ENCODE data around the gene BPIFB2. TPM values are rescaled to one million over a fixed set of nuclear protein-coding genes. Genes with fewer than 3 reads are reported as not detected.

The BPIFB2 gene
- total and polyA plus RNA-seq, 10 of the 15 experiments (the other 5 are each of a cell fraction or from before 2014, with no cell fraction given): not detected

DNA sequence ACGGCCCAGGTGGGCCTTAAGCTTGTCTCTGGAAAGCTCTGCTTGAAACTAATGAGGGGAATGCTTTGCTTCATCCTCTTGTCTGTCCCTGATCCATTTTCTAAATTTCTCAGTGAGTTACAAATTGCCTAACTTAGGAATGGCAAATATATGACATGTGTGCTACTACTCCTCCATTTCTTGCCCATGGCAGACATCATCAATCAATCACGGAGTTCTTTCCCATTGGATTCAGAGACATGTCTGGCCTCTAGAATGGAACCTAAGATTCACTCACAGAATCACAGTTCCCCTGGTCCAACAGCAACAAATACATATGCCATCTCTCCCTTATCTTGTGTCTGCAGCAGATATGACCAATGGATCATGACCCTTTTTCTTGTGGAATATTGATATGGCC is 65.3 kb downstream of the BPIFB2 start:
- no peak overlapping the region for H3K9ac ChIP-seq (ENCODE audit: control insufficient read depth, insufficient read depth, low read length)
- ATAC-seq (no peak), DNase-seq (ENCODE audit: low read depth, low spot score) (no peak), FAIRE-seq (no peak)
- ChIA-PET POLR2A (no interaction called here), CTCF (no interaction called here), RAD21 (ENCODE audit: unreplicated experiment) (no interaction called here), SMC1A (ENCODE audit: uncharacterized antibody, unreplicated experiment) (no interaction called here)
- no peaks in the 10 kb centered on the region for H4K20me1 ChIP-seq (ENCODE audit: control insufficient read depth, insufficient read depth)
- no peaks in the 10 kb centered on the region; a peak in 1 of 4 replicates for H3K27me3 ChIP-seq (replicated peaks in 1 of 2; ENCODE audit: control insufficient read depth in 2 of 2, insufficient read depth in 2 of 2, low read length in 1 of 2)
- H3K4me3 ChIP-seq: no peak overlapping the region
- H3K79me2 ChIP-seq (ENCODE audit: control insufficient read depth, insufficient read depth, low read length): no peaks in the 10 kb centered on the region
- H3K27ac ChIP-seq (ENCODE audit: control insufficient read depth, insufficient read depth): no peak overlapping the region
- intact Hi-C loops (cut with micrococcal nuclease; ENCODE audit: unreplicated experiment): no loop called here
- H2AFZ ChIP-seq (ENCODE audit: control insufficient read depth, low read depth, low read length): no peak overlapping the region
- H3K4me1 ChIP-seq (ENCODE audit: control insufficient read depth, insufficient read depth, low read length): no peaks in the 10 kb centered on the region
- in situ Hi-C loops (cut with MboI): no loop called here
- no TSS peak for BruUV-seq (replicated peaks)
- H3K9me3 ChIP-seq (replicated peaks; ENCODE audit: control insufficient read depth, insufficient read depth, low read length): no peaks in the 10 kb centered on the region
- H3K36me3 ChIP-seq (ENCODE audit: control insufficient read depth in 2 of 2, insufficient read depth in 2 of 2, low read length in 1 of 2): no peaks in the 10 kb centered on the region
- 19% methylated on average over 2 of the region's 2 CpGs for WGBS (ENCODE audit: insufficient coverage, insufficient replicate concordance, low lambda C conversion rate, missing lambda C conversion rate)
- H3K4me2 ChIP-seq (ENCODE audit: control insufficient read depth, insufficient read depth): no peak overlapping the region
- TF ChIP-seq CBFB (IDR thresholded peaks at IDR 0.05; ENCODE audit: low read depth) (no peak), DPF2 (IDR thresholded peaks at IDR 0.05) (no peak), ZNF217 (IDR thresholded peaks at IDR 0.05) (no peak), CREB1 (IDR thresholded peaks at IDR 0.05; ENCODE audit: low read depth) (no peak), ZNF384 (IDR thresholded peaks at IDR 0.05; ENCODE audit: borderline replicate concordance, low read depth, low read length) (no peak), MEF2A (IDR thresholded peaks at IDR 0.05; ENCODE audit: insufficient read depth, low read depth, low read length) (no peak), IKZF2 (IDR thresholded peaks at IDR 0.05) (no peak), CEBPB (IDR thresholded peaks at IDR 0.05; ENCODE audit: borderline replicate concordance in 1 of 2, low read depth in 2 of 2, low read length in 2 of 2) (no peak), HDAC6 (IDR thresholded peaks at IDR 0.05; ENCODE audit: unreplicated experiment) (no peak), NR2F1 (conservative IDR thresholded peaks at IDR 0.05) (no peak), GATAD2B (conservative IDR thresholded peaks at IDR 0.05; ENCODE audit: low read depth) (no peak), NFYA (IDR thresholded peaks at IDR 0.05; ENCODE audit: borderline replicate concordance, low read depth, low read length) (no peak), BHLHE40 (IDR thresholded peaks at IDR 0.05; ENCODE audit: borderline replicate concordance in 1 of 2, low read depth in 2 of 2, low read length in 1 of 2) (no peak)
- TF ChIP-seq, protein P1, sequence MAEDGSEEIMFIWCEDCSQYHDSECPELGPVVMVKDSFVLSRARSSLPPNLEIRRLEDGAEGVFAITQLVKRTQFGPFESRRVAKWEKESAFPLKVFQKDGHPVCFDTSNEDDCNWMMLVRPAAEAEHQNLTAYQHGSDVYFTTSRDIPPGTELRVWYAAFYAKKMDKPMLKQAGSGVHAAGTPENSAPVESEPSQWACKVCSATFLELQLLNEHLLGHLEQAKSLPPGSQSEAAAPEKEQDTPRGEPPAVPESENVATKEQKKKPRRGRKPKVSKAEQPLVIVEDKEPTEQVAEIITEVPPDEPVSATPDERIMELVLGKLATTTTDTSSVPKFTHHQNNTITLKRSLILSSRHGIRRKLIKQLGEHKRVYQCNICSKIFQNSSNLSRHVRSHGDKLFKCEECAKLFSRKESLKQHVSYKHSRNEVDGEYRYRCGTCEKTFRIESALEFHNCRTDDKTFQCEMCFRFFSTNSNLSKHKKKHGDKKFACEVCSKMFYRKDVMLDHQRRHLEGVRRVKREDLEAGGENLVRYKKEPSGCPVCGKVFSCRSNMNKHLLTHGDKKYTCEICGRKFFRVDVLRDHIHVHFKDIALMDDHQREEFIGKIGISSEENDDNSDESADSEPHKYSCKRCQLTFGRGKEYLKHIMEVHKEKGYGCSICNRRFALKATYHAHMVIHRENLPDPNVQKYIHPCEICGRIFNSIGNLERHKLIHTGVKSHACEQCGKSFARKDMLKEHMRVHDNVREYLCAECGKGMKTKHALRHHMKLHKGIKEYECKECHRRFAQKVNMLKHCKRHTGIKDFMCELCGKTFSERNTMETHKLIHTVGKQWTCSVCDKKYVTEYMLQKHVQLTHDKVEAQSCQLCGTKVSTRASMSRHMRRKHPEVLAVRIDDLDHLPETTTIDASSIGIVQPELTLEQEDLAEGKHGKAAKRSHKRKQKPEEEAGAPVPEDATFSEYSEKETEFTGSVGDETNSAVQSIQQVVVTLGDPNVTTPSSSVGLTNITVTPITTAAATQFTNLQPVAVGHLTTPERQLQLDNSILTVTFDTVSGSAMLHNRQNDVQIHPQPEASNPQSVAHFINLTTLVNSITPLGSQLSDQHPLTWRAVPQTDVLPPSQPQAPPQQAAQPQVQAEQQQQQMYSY (CRISPR knock-in tag; IDR thresholded peaks at IDR 0.05): no peak
- TF ChIP-seq, protein P2, sequence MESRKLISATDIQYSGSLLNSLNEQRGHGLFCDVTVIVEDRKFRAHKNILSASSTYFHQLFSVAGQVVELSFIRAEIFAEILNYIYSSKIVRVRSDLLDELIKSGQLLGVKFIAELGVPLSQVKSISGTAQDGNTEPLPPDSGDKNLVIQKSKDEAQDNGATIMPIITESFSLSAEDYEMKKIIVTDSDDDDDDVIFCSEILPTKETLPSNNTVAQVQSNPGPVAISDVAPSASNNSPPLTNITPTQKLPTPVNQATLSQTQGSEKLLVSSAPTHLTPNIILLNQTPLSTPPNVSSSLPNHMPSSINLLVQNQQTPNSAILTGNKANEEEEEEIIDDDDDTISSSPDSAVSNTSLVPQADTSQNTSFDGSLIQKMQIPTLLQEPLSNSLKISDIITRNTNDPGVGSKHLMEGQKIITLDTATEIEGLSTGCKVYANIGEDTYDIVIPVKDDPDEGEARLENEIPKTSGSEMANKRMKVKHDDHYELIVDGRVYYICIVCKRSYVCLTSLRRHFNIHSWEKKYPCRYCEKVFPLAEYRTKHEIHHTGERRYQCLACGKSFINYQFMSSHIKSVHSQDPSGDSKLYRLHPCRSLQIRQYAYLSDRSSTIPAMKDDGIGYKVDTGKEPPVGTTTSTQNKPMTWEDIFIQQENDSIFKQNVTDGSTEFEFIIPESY (IDR thresholded peaks at IDR 0.05): no peak
- TF ChIP-seq, protein P3, sequence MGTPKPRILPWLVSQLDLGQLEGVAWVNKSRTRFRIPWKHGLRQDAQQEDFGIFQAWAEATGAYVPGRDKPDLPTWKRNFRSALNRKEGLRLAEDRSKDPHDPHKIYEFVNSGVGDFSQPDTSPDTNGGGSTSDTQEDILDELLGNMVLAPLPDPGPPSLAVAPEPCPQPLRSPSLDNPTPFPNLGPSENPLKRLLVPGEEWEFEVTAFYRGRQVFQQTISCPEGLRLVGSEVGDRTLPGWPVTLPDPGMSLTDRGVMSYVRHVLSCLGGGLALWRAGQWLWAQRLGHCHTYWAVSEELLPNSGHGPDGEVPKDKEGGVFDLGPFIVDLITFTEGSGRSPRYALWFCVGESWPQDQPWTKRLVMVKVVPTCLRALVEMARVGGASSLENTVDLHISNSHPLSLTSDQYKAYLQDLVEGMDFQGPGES (IDR thresholded peaks at IDR 0.05): no peak

All from GM12878 (cell line).